Endothelial cell of umbilical vein (primary cell): ENCODE results near the gene MTM1. TPM values are rescaled to one million over a fixed set of nuclear protein-coding genes. Genes with fewer than 3 reads are reported as not detected.

ENCODE experiments used
- BruUV-seq: library from RNA; stranded (reverse); fragments of 400-500 nt; replicated peaks from 2 replicates; lab custom pipeline; 2021; lab: Mats Ljungman, UMichigan
- CTCF ChIA-PET: fragments of 300-600, 350-600 bp; sonication (Branson Sonifier 250); formaldehyde crosslinking; loops from one replicate; lab custom pipeline; 2021; ENCODE audit warnings: antibody characterized with exemption, inconsistent platforms; lab: Charles Lee
- POLR2A ChIA-PET: fragments of 300-600, 350-600 bp; sonication (Branson Sonifier 250); formaldehyde crosslinking; loops from one replicate; lab custom pipeline; 2021; ENCODE audit warnings: antibody characterized with exemption, inconsistent platforms; lab: Charles Lee
- DNase-seq: peaks from one replicate; pipeline ENCODE4 v3.0.0-alpha.2; 2011; ENCODE audit warnings: low read depth, low spot score
- FAIRE-seq: peaks from 2 replicates; lab custom pipeline; 2011; peaks lifted over from hg19 to GRCh38; lab: Jason Lieb, UNC
- H2AFZ ChIP-seq: 2 replicates; pipeline ENCODE4 v1.6.0; 2012; ENCODE audit warnings: low read depth, low read length, control low read depth, inconsistent platforms
- H3K27ac ChIP-seq: 2 replicates; pipeline ENCODE4 v1.5.1; 2011; ENCODE audit warnings: low read depth, mild to moderate bottlenecking, control low read depth, low read length, moderate library complexity; ENCODE audit not compliant: insufficient read depth
- H3K27me3 ChIP-seq, 2 experiments: 2 replicates each; pipeline versions ENCODE4 v1.6.0 to v1.6.1; 2011; ENCODE audit warnings: low read length in 2 of 2, mixed read lengths in 1 of 2; ENCODE audit not compliant: control insufficient read depth in 2 of 2, insufficient read depth in 2 of 2
- H3K36me3 ChIP-seq, 2 experiments: 2 replicates in 1 of 2; 3 replicates in 1 of 2; pipeline ENCODE4 v1.5.1; 2011; ENCODE audit warnings: low read length in 2 of 2, mild to moderate bottlenecking in 1 of 2, moderate library complexity in 1 of 2; ENCODE audit not compliant: control insufficient read depth in 2 of 2, insufficient read depth in 2 of 2; ENCODE audit errors: extremely low read depth in 1 of 2
- H3K4me1 ChIP-seq: 3 replicates; pipeline ENCODE4 v1.5.1; 2011; ENCODE audit warnings: mild to moderate bottlenecking, low read length; ENCODE audit not compliant: control insufficient read depth, insufficient read depth; ENCODE audit errors: extremely low read depth
- H3K4me2 ChIP-seq: 2 replicates; pipeline ENCODE4 v1.6.1; 2011; ENCODE audit warnings: low read length, control low read depth, mixed read lengths; ENCODE audit not compliant: insufficient read depth
- H3K4me3 ChIP-seq, 3 experiments: fragments of 200-600 bp in 1 of 3; sonication (generic), shearing (Covaris generic) in 1 of 3; replicated peaks in 1 of 3; 2 replicates each; pipeline ENCODE4 v1.5.1; 2011 to 2016; ENCODE audit warnings: control low read depth in 3 of 3, low read length in 3 of 3, mild to moderate bottlenecking in 2 of 3, inconsistent platforms in 1 of 3, low read depth in 1 of 3, moderate library complexity in 1 of 3; ENCODE audit not compliant: insufficient read depth in 1 of 3
- H3K79me2 ChIP-seq: 2 replicates; pipeline ENCODE4 v1.6.0; 2012; ENCODE audit warnings: low read length, inconsistent platforms; ENCODE audit not compliant: control insufficient read depth, insufficient read depth
- H3K9ac ChIP-seq: replicated peaks from 2 replicates; pipeline ENCODE3; 2011; ENCODE audit warnings: low read length, control low read depth; ENCODE audit not compliant: insufficient read depth; ENCODE audit errors: extremely low read depth
- H3K9me1 ChIP-seq: replicated peaks from 3 replicates; pipeline ENCODE4 v1.6.0; 2011; ENCODE audit warnings: mild to moderate bottlenecking, low read length; ENCODE audit not compliant: control insufficient read depth, insufficient read depth; ENCODE audit errors: extremely low read depth
- H3K9me3 ChIP-seq: replicated peaks from 2 replicates; pipeline ENCODE4 v1.5.1; 2012; ENCODE audit warnings: low read length, inconsistent platforms; ENCODE audit not compliant: control insufficient read depth, insufficient read depth
- H4K20me1 ChIP-seq: replicated peaks from 2 replicates; pipeline ENCODE3; 2011; ENCODE audit warnings: mild to moderate bottlenecking, low read length; ENCODE audit not compliant: control insufficient read depth, insufficient read depth; ENCODE audit errors: extremely low read depth
- CTCF ChIP-seq, 2 donors: IDR thresholded peaks; 1 replicate in 1 of 2; 2 replicates in 1 of 2; pipeline ENCODE4 v1.5.1; 2011; ENCODE audit warnings: low read length in 2 of 2, mild to moderate bottlenecking in 2 of 2, moderate library complexity in 2 of 2, control low read depth in 1 of 2, inconsistent platforms in 1 of 2, low read depth in 1 of 2; ENCODE audit not compliant: insufficient read depth in 1 of 2; ENCODE audit errors: extremely low read depth in 1 of 2
- EZH2 ChIP-seq: IDR thresholded peaks from 2 replicates; pipeline ENCODE4 v1.6.1; 2012; ENCODE audit warnings: borderline replicate concordance, low read depth, mild to moderate bottlenecking, moderate library complexity, low read length, inconsistent platforms; ENCODE audit not compliant: severe bottlenecking
- FOS ChIP-seq: IDR thresholded peaks from 2 replicates; pipeline ENCODE4 v1.6.1; 2011; ENCODE audit warnings: mild to moderate bottlenecking, low read length, moderate library complexity, borderline replicate concordance; ENCODE audit not compliant: insufficient read depth
- GATA2 ChIP-seq: IDR thresholded peaks from 2 replicates; pipeline ENCODE4 v1.7.0; 2011; ENCODE audit warnings: low read depth, mild to moderate bottlenecking, moderate library complexity, mixed read lengths, low read length; ENCODE audit not compliant: insufficient read length, insufficient read depth
- JUN ChIP-seq: IDR thresholded peaks from 2 replicates; pipeline ENCODE4 v1.6.1; 2011; ENCODE audit warnings: borderline replicate concordance, low read depth; ENCODE audit not compliant: insufficient read length, insufficient read depth
- MYC ChIP-seq: IDR thresholded peaks from one replicate; pipeline ENCODE4 v1.6.1; 2011; ENCODE audit warnings: mild to moderate bottlenecking, low read depth, low read length
- POLR2A ChIP-seq: IDR thresholded peaks from 2 replicates; pipeline ENCODE4 v1.6.1; 2012; ENCODE audit warnings: low read depth, mild to moderate bottlenecking, control low read depth, low read length
- POLR2AphosphoS5 ChIP-seq: IDR thresholded peaks from 2 replicates; pipeline ENCODE4 v1.6.1; 2012; ENCODE audit warnings: low read depth, mild to moderate bottlenecking, control low read depth, low read length, moderate library complexity; ENCODE audit not compliant: insufficient read depth
- dilution Hi-C: fragments of 300-500 bp; cut with MboI; formaldehyde crosslinking; loops from one replicate; pipeline ENCODE4 v1.15.0; 2019; ENCODE audit warnings: low sequenced_read_pairs; ENCODE audit not compliant: extremely low pct_ligation_motif_present
- intact Hi-C: fragments of 100-400 bp; cut with micrococcal nuclease; formaldehyde crosslinking; loops from one replicate; pipeline ENCODE4 v1.10.0; 2022
- polyA plus RNA-seq, 4 experiments: library from polyadenylated mRNA; depleted of rRNA in 3 of 4; stranded (reverse) in 3 of 4; unstranded in 1 of 4; fragments of >200 nt; gene quantifications; 2 replicates each; pipeline versions ENCODE4 v1.2.1 to v1.2.3, GENCODE V29; 2011 to 2012; ENCODE audit warnings: missing spikeins in 1 of 4
- total RNA-seq: library from RNA; stranded (reverse); gene quantifications from 2 replicates; pipeline ENCODE4 v1.2.3, GENCODE V29; 2021
- TF ChIP-seq, protein P1 (sequence below): IDR thresholded peaks from 2 replicates; pipeline ENCODE4 v1.6.1; 2011; ENCODE audit not compliant: insufficient read depth, insufficient read length

The MTM1 gene
- total and polyA plus RNA-seq, 2 donors (not counting 3 experiments of a cell fraction or from before 2014, with no cell fraction given): 2.4 to 13.2 TPM

DNA sequence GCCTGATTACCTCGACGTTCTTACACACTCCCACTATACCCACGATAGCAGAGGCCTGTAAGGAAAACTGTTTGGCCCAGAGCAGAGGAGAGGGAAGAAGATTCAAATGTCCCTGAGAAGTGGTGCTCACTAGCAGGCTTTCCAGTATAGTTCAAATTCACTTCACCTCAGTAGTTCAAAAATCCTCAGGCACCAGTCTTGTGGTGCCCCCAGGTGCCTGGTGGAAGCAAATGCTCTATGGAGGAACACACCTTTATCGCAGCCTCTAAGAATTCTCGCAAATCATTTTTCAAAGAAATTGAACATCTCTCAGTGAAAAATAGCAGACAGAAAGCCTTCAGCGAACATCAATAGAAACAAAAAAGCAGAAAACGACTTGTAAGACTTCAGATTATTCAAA, 112.6 kb downstream of the MTM1 start:
- CTCF ChIA-PET: interaction anchor here (0.6 to 3.6 kb wide), 4 partner anchors 11 to 731 kb away, joined by 3 to 12 read pairs (median 3); no protein-coding TSS in a partner anchor
- Histone ChIP-seq H3K4me2 (no peak overlapping the region), H3K36me3 (no peaks in the 10 kb centered on the region), H3K9me3 (no peaks in the 10 kb centered on the region), H3K9me1 (no peaks in the 10 kb centered on the region), H2AFZ (no peak overlapping the region), H3K9ac (no peak overlapping the region), H3K27me3 (no peaks in the 10 kb centered on the region), H3K27ac (no peak overlapping the region), H3K4me3 (no peak overlapping the region), H3K4me1 (no peaks in the 10 kb centered on the region), H4K20me1 (no peaks in the 10 kb centered on the region), H3K79me2 (no peaks in the 10 kb centered on the region)
- FAIRE-seq (peak; percentile 21), DNase-seq (peak; percentile 28)
- POLR2A ChIA-PET: no interaction called here
- dilution Hi-C loops: no loop called here
- intact Hi-C loops: loop anchor here (1.0 to 2.0 kb wide), 2 partner anchors 315 to 718 kb away; no protein-coding TSS in a partner anchor
- TF ChIP-seq MYC: no peak
- TF ChIP-seq CTCF (IDR thresholded peaks at IDR 0.05; ENCODE audit: extremely low read depth in 1 of 2, insufficient read depth in 1 of 2, low read depth in 1 of 2, low read length in 2 of 2): peak; percentile 7 to 21
- BruUV-seq: no TSS peak

DNA sequence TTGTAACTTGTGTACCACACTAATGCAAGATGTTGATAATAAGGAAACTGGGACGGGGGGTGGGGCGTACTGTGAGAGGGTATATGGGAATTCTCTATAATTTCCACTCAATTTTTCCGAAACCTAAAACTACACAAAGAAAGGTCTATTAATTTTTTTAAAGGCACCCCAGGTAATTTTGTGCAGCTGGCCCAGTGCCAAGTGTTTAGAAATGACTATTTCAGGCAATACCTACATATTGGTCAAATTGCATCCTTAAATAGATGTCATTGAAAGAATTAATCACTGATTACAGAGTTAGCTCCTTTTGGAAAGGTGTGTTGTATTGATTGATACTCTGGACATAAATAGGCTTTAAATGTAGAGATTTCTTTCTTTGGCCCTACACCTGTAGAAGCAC, 114.7 kb downstream of the MTM1 start:
- no TSS peak for BruUV-seq
- intact Hi-C loops: loop anchor here (1.0 kb wide), 1 partner anchor 34 kb away; no protein-coding TSS in a partner anchor
- no peak overlapping the region for H3K4me3 ChIP-seq

More for the DNA sequence above, 114.7 kb downstream of the MTM1 start:
- H3K36me3 ChIP-seq: no peaks in the 10 kb centered on the region
- ChIA-PET CTCF (interaction anchor here (0.7 to 1.6 kb wide), 16 partner anchors 9 to 319 kb away, joined by 3 to 29 read pairs (median 4); partner anchors contain the start of gene MTMR1), POLR2A (no interaction called here)
- no peak for TF ChIP-seq POLR2A
- no peak for TF ChIP-seq FOS
- no peak for TF ChIP-seq MYC
- no peak for TF ChIP-seq CTCF (IDR thresholded peaks at IDR 0.05; ENCODE audit: extremely low read depth in 1 of 2, insufficient read depth in 1 of 2, low read depth in 1 of 2, low read length in 2 of 2)
- TF ChIP-seq JUN: no peak
- TF ChIP-seq EZH2: no peak
- TF ChIP-seq POLR2AphosphoS5: no peak
- TF ChIP-seq, protein P1, sequence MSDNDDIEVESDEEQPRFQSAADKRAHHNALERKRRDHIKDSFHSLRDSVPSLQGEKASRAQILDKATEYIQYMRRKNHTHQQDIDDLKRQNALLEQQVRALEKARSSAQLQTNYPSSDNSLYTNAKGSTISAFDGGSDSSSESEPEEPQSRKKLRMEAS: no peak
- no peak for TF ChIP-seq GATA2
- no peaks in the 10 kb centered on the region for H3K9me3 ChIP-seq
- H4K20me1 ChIP-seq: no peaks in the 10 kb centered on the region
- no peak overlapping the region for H3K4me2 ChIP-seq
- no peak overlapping the region for H3K27ac ChIP-seq
- no peaks in the 10 kb centered on the region for H3K27me3 ChIP-seq
- DNase-seq (no peak), FAIRE-seq (peak; percentile 15)
- no peaks in the 10 kb centered on the region for H3K9me1 ChIP-seq
- H3K79me2 ChIP-seq: no peaks in the 10 kb centered on the region
- H2AFZ ChIP-seq: no peak overlapping the region
- H3K4me1 ChIP-seq: no peaks in the 10 kb centered on the region
- dilution Hi-C loops: no loop called here
- H3K9ac ChIP-seq: no peak overlapping the region
